Endothelial cell of umbilical vein (primary cell): ENCODE data around the gene PPP1R9B. TPM values are rescaled to one million over a fixed set of nuclear protein-coding genes. Genes with fewer than 3 reads are reported as not detected.

Experiments
- BruUV-seq: library from RNA; stranded (reverse); fragments of 400-500 nt; replicated peaks from 2 replicates; lab custom pipeline; 2021; lab: Mats Ljungman, UMichigan
- CTCF ChIA-PET: fragments of 300-600, 350-600 bp; sonication (Branson Sonifier 250); formaldehyde crosslinking; loops from one replicate; lab custom pipeline; 2021; ENCODE audit warnings: antibody characterized with exemption, inconsistent platforms; lab: Charles Lee
- POLR2A ChIA-PET: fragments of 300-600, 350-600 bp; sonication (Branson Sonifier 250); formaldehyde crosslinking; loops from one replicate; lab custom pipeline; 2021; ENCODE audit warnings: antibody characterized with exemption, inconsistent platforms; lab: Charles Lee
- DNase-seq: peaks from one replicate; pipeline ENCODE4 v3.0.0-alpha.2; 2011; ENCODE audit warnings: low read depth, low spot score
- FAIRE-seq: peaks from 2 replicates; lab custom pipeline; 2011; peaks lifted over from hg19 to GRCh38; lab: Jason Lieb, UNC
- H2AFZ ChIP-seq: 2 replicates; pipeline ENCODE4 v1.6.0; 2012; ENCODE audit warnings: low read depth, low read length, control low read depth, inconsistent platforms
- H3K27ac ChIP-seq: 2 replicates; pipeline ENCODE4 v1.5.1; 2011; ENCODE audit warnings: low read depth, mild to moderate bottlenecking, control low read depth, low read length, moderate library complexity; ENCODE audit not compliant: insufficient read depth
- H3K27me3 ChIP-seq, 2 experiments: 2 replicates each; pipeline versions ENCODE4 v1.6.0 to v1.6.1; 2011; ENCODE audit warnings: low read length in 2 of 2, mixed read lengths in 1 of 2; ENCODE audit not compliant: control insufficient read depth in 2 of 2, insufficient read depth in 2 of 2
- H3K36me3 ChIP-seq, 2 experiments: 2 replicates in 1 of 2; 3 replicates in 1 of 2; pipeline ENCODE4 v1.5.1; 2011; ENCODE audit warnings: low read length in 2 of 2, mild to moderate bottlenecking in 1 of 2, moderate library complexity in 1 of 2; ENCODE audit not compliant: control insufficient read depth in 2 of 2, insufficient read depth in 2 of 2; ENCODE audit errors: extremely low read depth in 1 of 2
- H3K4me1 ChIP-seq: 3 replicates; pipeline ENCODE4 v1.5.1; 2011; ENCODE audit warnings: mild to moderate bottlenecking, low read length; ENCODE audit not compliant: control insufficient read depth, insufficient read depth; ENCODE audit errors: extremely low read depth
- H3K4me2 ChIP-seq: 2 replicates; pipeline ENCODE4 v1.6.1; 2011; ENCODE audit warnings: low read length, control low read depth, mixed read lengths; ENCODE audit not compliant: insufficient read depth
- H3K4me3 ChIP-seq, 3 experiments: fragments of 200-600 bp in 1 of 3; sonication (generic), shearing (Covaris generic) in 1 of 3; replicated peaks in 1 of 3; 2 replicates each; pipeline ENCODE4 v1.5.1; 2011 to 2016; ENCODE audit warnings: control low read depth in 3 of 3, low read length in 3 of 3, mild to moderate bottlenecking in 2 of 3, inconsistent platforms in 1 of 3, low read depth in 1 of 3, moderate library complexity in 1 of 3; ENCODE audit not compliant: insufficient read depth in 1 of 3
- H3K79me2 ChIP-seq: 2 replicates; pipeline ENCODE4 v1.6.0; 2012; ENCODE audit warnings: low read length, inconsistent platforms; ENCODE audit not compliant: control insufficient read depth, insufficient read depth
- H3K9ac ChIP-seq: replicated peaks from 2 replicates; pipeline ENCODE3; 2011; ENCODE audit warnings: low read length, control low read depth; ENCODE audit not compliant: insufficient read depth; ENCODE audit errors: extremely low read depth
- H3K9me1 ChIP-seq: replicated peaks from 3 replicates; pipeline ENCODE4 v1.6.0; 2011; ENCODE audit warnings: mild to moderate bottlenecking, low read length; ENCODE audit not compliant: control insufficient read depth, insufficient read depth; ENCODE audit errors: extremely low read depth
- H3K9me3 ChIP-seq: replicated peaks from 2 replicates; pipeline ENCODE4 v1.5.1; 2012; ENCODE audit warnings: low read length, inconsistent platforms; ENCODE audit not compliant: control insufficient read depth, insufficient read depth
- H4K20me1 ChIP-seq: replicated peaks from 2 replicates; pipeline ENCODE3; 2011; ENCODE audit warnings: mild to moderate bottlenecking, low read length; ENCODE audit not compliant: control insufficient read depth, insufficient read depth; ENCODE audit errors: extremely low read depth
- CTCF ChIP-seq, 2 donors: IDR thresholded peaks; 1 replicate in 1 of 2; 2 replicates in 1 of 2; pipeline ENCODE4 v1.5.1; 2011; ENCODE audit warnings: low read length in 2 of 2, mild to moderate bottlenecking in 2 of 2, moderate library complexity in 2 of 2, control low read depth in 1 of 2, inconsistent platforms in 1 of 2, low read depth in 1 of 2; ENCODE audit not compliant: insufficient read depth in 1 of 2; ENCODE audit errors: extremely low read depth in 1 of 2
- EZH2 ChIP-seq: IDR thresholded peaks from 2 replicates; pipeline ENCODE4 v1.6.1; 2012; ENCODE audit warnings: borderline replicate concordance, low read depth, mild to moderate bottlenecking, moderate library complexity, low read length, inconsistent platforms; ENCODE audit not compliant: severe bottlenecking
- FOS ChIP-seq: IDR thresholded peaks from 2 replicates; pipeline ENCODE4 v1.6.1; 2011; ENCODE audit warnings: mild to moderate bottlenecking, low read length, moderate library complexity, borderline replicate concordance; ENCODE audit not compliant: insufficient read depth
- GATA2 ChIP-seq: IDR thresholded peaks from 2 replicates; pipeline ENCODE4 v1.7.0; 2011; ENCODE audit warnings: low read depth, mild to moderate bottlenecking, moderate library complexity, mixed read lengths, low read length; ENCODE audit not compliant: insufficient read length, insufficient read depth
- JUN ChIP-seq: IDR thresholded peaks from 2 replicates; pipeline ENCODE4 v1.6.1; 2011; ENCODE audit warnings: borderline replicate concordance, low read depth; ENCODE audit not compliant: insufficient read length, insufficient read depth
- MAX ChIP-seq: IDR thresholded peaks from 2 replicates; pipeline ENCODE4 v1.6.1; 2011; ENCODE audit not compliant: insufficient read depth, insufficient read length
- MYC ChIP-seq: IDR thresholded peaks from one replicate; pipeline ENCODE4 v1.6.1; 2011; ENCODE audit warnings: mild to moderate bottlenecking, low read depth, low read length
- POLR2A ChIP-seq: IDR thresholded peaks from 2 replicates; pipeline ENCODE4 v1.6.1; 2012; ENCODE audit warnings: low read depth, mild to moderate bottlenecking, control low read depth, low read length
- POLR2AphosphoS5 ChIP-seq: IDR thresholded peaks from 2 replicates; pipeline ENCODE4 v1.6.1; 2012; ENCODE audit warnings: low read depth, mild to moderate bottlenecking, control low read depth, low read length, moderate library complexity; ENCODE audit not compliant: insufficient read depth
- dilution Hi-C: fragments of 300-500 bp; cut with MboI; formaldehyde crosslinking; loops from one replicate; pipeline ENCODE4 v1.15.0; 2019; ENCODE audit warnings: low sequenced_read_pairs; ENCODE audit not compliant: extremely low pct_ligation_motif_present
- intact Hi-C: fragments of 100-400 bp; cut with micrococcal nuclease; formaldehyde crosslinking; loops from one replicate; pipeline ENCODE4 v1.10.0; 2022
- polyA plus RNA-seq, 4 experiments: library from polyadenylated mRNA; depleted of rRNA in 3 of 4; stranded (reverse) in 3 of 4; unstranded in 1 of 4; fragments of >200 nt; gene quantifications; 2 replicates each; pipeline versions ENCODE4 v1.2.1 to v1.2.3, GENCODE V29; 2011 to 2012; ENCODE audit warnings: missing spikeins in 1 of 4
- total RNA-seq: library from RNA; stranded (reverse); gene quantifications from 2 replicates; pipeline ENCODE4 v1.2.3, GENCODE V29; 2021

The PPP1R9B gene
- total and polyA plus RNA-seq, 2 donors (not counting 3 experiments of a cell fraction or from before 2014, with no cell fraction given) = 20.1 to 60.2 TPM

- CTCF ChIA-PET = interaction anchor here (1.3 to 4.1 kb wide), 3 partner anchors 9 to 91 kb away, joined by 3 to 29 read pairs (median 13); no protein-coding TSS in a partner anchor
- BruUV-seq = no TSS peak
Measured at GRCh38 chr17:50107790-50108414, 42.6 kb downstream of the PPP1R9B start.

More at GRCh38 chr17:50107790-50108414, 42.6 kb downstream of the PPP1R9B start:
- no peaks in the 10 kb centered on the region for H3K79me2 ChIP-seq
- DNase-seq = no peak
- no peaks in the 10 kb centered on the region for H3K9me1 ChIP-seq
- POLR2A ChIA-PET = no interaction called here
- dilution Hi-C loops = no loop called here
- H3K36me3 ChIP-seq = no peaks in the 10 kb centered on the region
- no peak overlapping the region for H2AFZ ChIP-seq
- H3K27me3 ChIP-seq = no peaks in the 10 kb centered on the region
- intact Hi-C loops = no loop called here
- no peak overlapping the region for H3K4me3 ChIP-seq
- no peaks in the 10 kb centered on the region for H3K4me1 ChIP-seq
- TF ChIP-seq CTCF (IDR thresholded peaks at IDR 0.05; ENCODE audit: extremely low read depth in 1 of 2, insufficient read depth in 1 of 2, low read depth in 1 of 2, low read length in 2 of 2) = no peak
- TF ChIP-seq MYC = no peak
- no peak for TF ChIP-seq JUN
- TF ChIP-seq POLR2A = no peak
- no peak for TF ChIP-seq FOS
- no peak for TF ChIP-seq EZH2
- no peak for TF ChIP-seq POLR2AphosphoS5
- no peak for TF ChIP-seq MAX
- no peak for TF ChIP-seq GATA2
- H3K4me2 ChIP-seq = no peak overlapping the region
- FAIRE-seq = no peak
- H3K9me3 ChIP-seq = no peaks in the 10 kb centered on the region
- no peaks in the 10 kb centered on the region for H4K20me1 ChIP-seq
- no peak overlapping the region for H3K9ac ChIP-seq
- H3K27ac ChIP-seq = no peak overlapping the region
